ENCODE data around the gene OR2T2. TPM values are rescaled to one million over a fixed set of nuclear protein-coding genes. Genes with fewer than 3 reads are reported as not detected.
"Not testable (repeated sequence)": the region's sequence is repeated elsewhere in the genome, so short reads cannot be mapped to it uniquely, and the experiment has no call there.

Gene OR2T2
- total RNA-seq, 1 donor = not detected

- not testable (repeated sequence) for H3K36me3 ChIP-seq (ENCODE audit: insufficient read depth, low read length); H3K4me1 ChIP-seq (ENCODE audit: insufficient read depth, low read length); H3K79me2 ChIP-seq (ENCODE audit: insufficient read depth, low read length); H3K27ac ChIP-seq (ENCODE audit: low read depth, low read length); H2AFZ ChIP-seq (ENCODE audit: low read length); DNase-seq (ENCODE audit: insufficient read length, low spot score, missing footprints); H3K27me3 ChIP-seq (ENCODE audit: insufficient read depth, low read length); H3K4me2 ChIP-seq (ENCODE audit: insufficient read depth, low read length); H4K20me1 ChIP-seq (ENCODE audit: insufficient read depth, low read length); H3K9me3 ChIP-seq (ENCODE audit: low read depth, low read length); H3K4me3 ChIP-seq (ENCODE audit: insufficient read depth, low read length)
Measured at GRCh38 chr1:248433811-248434415, 11.5 kb upstream of the OR2T2 start.

GRCh38 chr1:248434913-248435312 is 10.5 kb upstream of the OR2T2 start:
- H3K79me2 ChIP-seq (ENCODE audit: insufficient read depth, low read length); H4K20me1 ChIP-seq (ENCODE audit: insufficient read depth, low read length); H3K4me1 ChIP-seq (ENCODE audit: insufficient read depth, low read length); H3K27ac ChIP-seq (ENCODE audit: low read depth, low read length); H3K4me2 ChIP-seq (ENCODE audit: insufficient read depth, low read length); H3K4me3 ChIP-seq (ENCODE audit: insufficient read depth, low read length); H3K9me3 ChIP-seq (ENCODE audit: low read depth, low read length); H3K27me3 ChIP-seq (ENCODE audit: insufficient read depth, low read length); H3K36me3 ChIP-seq (ENCODE audit: insufficient read depth, low read length); DNase-seq (ENCODE audit: insufficient read length, low spot score, missing footprints); H2AFZ ChIP-seq (ENCODE audit: low read length): not testable (repeated sequence)

GRCh38 chr1:248436303-248436702 is 9.1 kb upstream of the OR2T2 start:
- not testable (repeated sequence) for H3K4me1 ChIP-seq (ENCODE audit: insufficient read depth, low read length); H2AFZ ChIP-seq (ENCODE audit: low read length); H3K27ac ChIP-seq (ENCODE audit: low read depth, low read length); H3K4me3 ChIP-seq (ENCODE audit: insufficient read depth, low read length); DNase-seq (ENCODE audit: insufficient read length, low spot score, missing footprints); H4K20me1 ChIP-seq (ENCODE audit: insufficient read depth, low read length); H3K4me2 ChIP-seq (ENCODE audit: insufficient read depth, low read length); H3K36me3 ChIP-seq (ENCODE audit: insufficient read depth, low read length); H3K79me2 ChIP-seq (ENCODE audit: insufficient read depth, low read length); H3K27me3 ChIP-seq (ENCODE audit: insufficient read depth, low read length); H3K9me3 ChIP-seq (ENCODE audit: low read depth, low read length)

GRCh38 chr1:248438668-248439067 is 6.8 kb upstream of the OR2T2 start:
- H4K20me1 ChIP-seq (ENCODE audit: insufficient read depth, low read length); H3K4me3 ChIP-seq (ENCODE audit: insufficient read depth, low read length); H3K4me2 ChIP-seq (ENCODE audit: insufficient read depth, low read length): not testable (repeated sequence)

GRCh38 chr1:248439283-248439682 is 6.2 kb upstream of the OR2T2 start:
- H3K4me2 ChIP-seq (ENCODE audit: insufficient read depth, low read length); H3K9me3 ChIP-seq (ENCODE audit: low read depth, low read length); H3K27ac ChIP-seq (ENCODE audit: low read depth, low read length); DNase-seq (ENCODE audit: insufficient read length, low spot score, missing footprints); H3K4me1 ChIP-seq (ENCODE audit: insufficient read depth, low read length); H3K4me3 ChIP-seq (ENCODE audit: insufficient read depth, low read length); H3K36me3 ChIP-seq (ENCODE audit: insufficient read depth, low read length); H3K79me2 ChIP-seq (ENCODE audit: insufficient read depth, low read length); H4K20me1 ChIP-seq (ENCODE audit: insufficient read depth, low read length); H3K27me3 ChIP-seq (ENCODE audit: insufficient read depth, low read length); H2AFZ ChIP-seq (ENCODE audit: low read length): not testable (repeated sequence)

More at GRCh38 chr1:248438668-248439067, 6.8 kb upstream of the OR2T2 start:
- H3K36me3 ChIP-seq (ENCODE audit: insufficient read depth, low read length); H3K27ac ChIP-seq (ENCODE audit: low read depth, low read length); H3K9me3 ChIP-seq (ENCODE audit: low read depth, low read length); DNase-seq (ENCODE audit: insufficient read length, low spot score, missing footprints); H3K79me2 ChIP-seq (ENCODE audit: insufficient read depth, low read length); H3K4me1 ChIP-seq (ENCODE audit: insufficient read depth, low read length); H2AFZ ChIP-seq (ENCODE audit: low read length); H3K27me3 ChIP-seq (ENCODE audit: insufficient read depth, low read length): not testable (repeated sequence)

GRCh38 chr1:248442500-248443277 is 2.7 kb upstream of the OR2T2 start:
- not testable (repeated sequence) for H4K20me1 ChIP-seq (ENCODE audit: insufficient read depth, low read length); H3K4me1 ChIP-seq (ENCODE audit: insufficient read depth, low read length); H3K79me2 ChIP-seq (ENCODE audit: insufficient read depth, low read length); H3K27ac ChIP-seq (ENCODE audit: low read depth, low read length); H3K36me3 ChIP-seq (ENCODE audit: insufficient read depth, low read length); DNase-seq (ENCODE audit: insufficient read length, low spot score, missing footprints); H3K9me3 ChIP-seq (ENCODE audit: low read depth, low read length); H3K27me3 ChIP-seq (ENCODE audit: insufficient read depth, low read length); H3K4me3 ChIP-seq (ENCODE audit: insufficient read depth, low read length); H2AFZ ChIP-seq (ENCODE audit: low read length); H3K4me2 ChIP-seq (ENCODE audit: insufficient read depth, low read length)

- H3K36me3 ChIP-seq (ENCODE audit: insufficient read depth, low read length); H3K79me2 ChIP-seq (ENCODE audit: insufficient read depth, low read length); H2AFZ ChIP-seq (ENCODE audit: low read length); H4K20me1 ChIP-seq (ENCODE audit: insufficient read depth, low read length); H3K4me2 ChIP-seq (ENCODE audit: insufficient read depth, low read length); H3K4me1 ChIP-seq (ENCODE audit: insufficient read depth, low read length); DNase-seq (ENCODE audit: insufficient read length, low spot score, missing footprints); H3K27me3 ChIP-seq (ENCODE audit: insufficient read depth, low read length); H3K4me3 ChIP-seq (ENCODE audit: insufficient read depth, low read length); H3K27ac ChIP-seq (ENCODE audit: low read depth, low read length); H3K9me3 ChIP-seq (ENCODE audit: low read depth, low read length): not testable (repeated sequence)
Measured at GRCh38 chr1:248444603-248445002, 834 bp upstream of the OR2T2 start.

- H3K4me1 ChIP-seq (ENCODE audit: insufficient read depth, low read length); DNase-seq (ENCODE audit: insufficient read length, low spot score, missing footprints); H3K79me2 ChIP-seq (ENCODE audit: insufficient read depth, low read length); H3K36me3 ChIP-seq (ENCODE audit: insufficient read depth, low read length); H3K4me2 ChIP-seq (ENCODE audit: insufficient read depth, low read length); H2AFZ ChIP-seq (ENCODE audit: low read length); H3K4me3 ChIP-seq (ENCODE audit: insufficient read depth, low read length); H4K20me1 ChIP-seq (ENCODE audit: insufficient read depth, low read length); H3K27ac ChIP-seq (ENCODE audit: low read depth, low read length); H3K9me3 ChIP-seq (ENCODE audit: low read depth, low read length); H3K27me3 ChIP-seq (ENCODE audit: insufficient read depth, low read length): not testable (repeated sequence)
Measured at GRCh38 chr1:248448409-248449074, 3.1 kb downstream of the OR2T2 start.

Data from osteoblast (primary cell).